HG03378 (cell line): ENCODE results near the gene ARRDC2.
"Not testable (repeated sequence)": the region's sequence is repeated elsewhere in the genome, so short reads cannot be mapped to it uniquely, and the experiment has no call there.

Source experiments
- ATAC-seq: cut with Tn5 transposase; IDR thresholded peaks from one replicate; pipeline ENCODE4 v1.9.1; 2021; ENCODE audit warnings: mild to moderate bottlenecking, moderate library complexity; ENCODE audit not compliant: unreplicated experiment

ARRDC2 gene

DNA sequence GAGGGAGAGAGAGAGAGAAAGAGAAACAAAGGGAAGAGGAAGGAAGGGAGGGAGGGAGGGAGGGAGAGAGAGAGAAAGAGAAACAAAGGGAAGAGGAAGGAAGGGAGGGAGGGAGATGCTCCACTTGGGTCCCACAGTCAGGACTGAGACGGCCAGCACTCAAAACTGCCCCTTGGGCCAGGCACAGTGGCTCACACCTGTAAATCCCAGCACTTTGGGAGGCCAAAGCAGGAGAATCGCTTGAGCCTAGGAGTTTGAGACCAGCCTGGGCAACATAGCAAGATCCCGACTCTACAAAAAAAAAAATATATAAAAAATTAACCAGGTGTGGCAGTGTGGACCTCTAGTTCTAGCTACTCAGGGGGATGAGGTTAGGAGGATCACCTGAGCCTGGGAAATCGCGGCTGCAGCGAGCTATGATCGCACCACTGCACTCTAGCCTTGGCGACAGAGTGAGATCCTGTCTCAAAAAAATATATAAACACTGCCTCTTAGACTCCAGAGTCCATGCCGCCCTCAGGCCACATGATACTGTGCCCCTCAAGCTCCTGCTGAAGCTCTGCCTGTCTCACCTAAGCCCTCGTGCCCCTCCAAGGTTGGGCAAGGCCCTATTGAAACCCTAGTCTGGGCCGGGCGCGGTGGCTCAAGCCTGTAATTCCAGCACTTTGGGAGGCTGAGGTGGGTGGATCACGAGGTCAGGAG, 8.4 kb downstream of the ARRDC2 start:
- ATAC-seq: no peak

- no peak for ATAC-seq
Observed at GRCh38 chr19:18017275-18018083, 9.5 kb downstream of the ARRDC2 start.

DNA sequence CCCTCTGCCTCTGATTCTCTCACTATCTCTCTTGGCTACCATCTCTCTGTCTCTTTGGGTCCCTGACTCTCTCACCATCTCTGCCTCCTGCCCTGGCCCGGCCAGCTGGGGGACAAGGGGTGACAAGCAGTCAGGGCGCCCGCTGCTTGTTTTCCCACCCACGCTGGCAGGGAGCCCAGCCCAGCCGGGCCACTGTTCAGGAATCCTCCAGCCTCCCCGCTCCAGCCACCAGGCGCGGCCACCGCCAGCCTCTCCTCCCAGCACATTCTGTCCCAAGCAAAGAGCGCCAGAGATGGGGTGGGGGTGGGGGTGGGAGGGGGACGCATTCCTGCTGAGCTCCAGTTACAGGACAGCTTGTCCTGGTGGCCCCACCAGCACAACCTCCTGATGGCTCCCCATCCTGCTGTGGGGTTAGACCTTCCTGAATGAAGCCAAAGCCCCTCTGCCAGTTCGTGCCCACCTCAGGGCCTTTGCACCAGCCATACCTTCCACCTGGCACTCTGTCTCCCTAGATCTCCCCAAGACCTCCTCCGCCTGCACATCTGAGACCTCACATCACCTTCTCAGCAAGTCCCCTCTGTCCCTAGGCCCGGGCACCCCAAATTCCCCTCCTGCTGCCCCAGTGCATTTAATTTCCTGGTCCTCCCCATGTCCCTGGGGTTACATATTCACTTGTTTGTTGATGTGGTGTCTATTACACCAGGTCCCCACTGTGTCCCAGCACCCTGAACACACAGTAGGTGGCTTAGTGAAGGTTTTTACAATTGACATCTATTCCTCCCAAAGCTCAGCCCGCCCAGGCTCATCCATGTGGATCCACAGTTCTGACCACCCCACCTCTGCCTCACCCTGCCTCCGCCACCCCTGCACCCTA, 12.5 kb downstream of the ARRDC2 start:
- ATAC-seq: no peak

DNA sequence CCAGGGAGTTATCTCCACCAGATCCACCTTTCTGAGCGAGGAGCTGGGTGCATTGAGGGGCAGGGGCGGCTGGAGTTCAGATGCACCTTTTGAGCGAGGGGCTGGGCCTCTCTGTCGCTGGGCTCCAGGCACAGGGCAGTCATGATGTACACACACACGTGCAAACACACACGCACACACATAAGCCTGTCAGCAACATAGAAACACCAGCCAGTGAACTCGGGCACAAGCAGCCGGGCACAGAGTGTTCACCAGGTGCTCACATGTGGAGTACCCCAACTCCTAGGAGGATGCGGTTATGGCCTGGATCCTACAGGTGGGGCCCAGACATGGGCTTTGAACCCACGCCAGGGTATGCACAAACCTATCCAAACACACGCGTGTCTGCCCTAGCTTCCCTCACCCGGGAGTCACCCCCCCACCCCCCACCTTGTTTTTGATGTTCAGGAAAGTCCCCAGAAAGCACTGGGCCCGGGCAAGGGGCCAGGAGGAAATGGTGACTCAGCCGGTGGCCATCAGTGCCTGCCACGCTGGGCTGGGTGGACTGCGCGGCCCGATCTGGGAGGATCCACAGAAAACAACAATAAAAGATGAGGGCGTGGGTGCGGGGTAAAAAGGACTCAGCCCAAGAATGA, 13.3 kb downstream of the ARRDC2 start:
- no peak for ATAC-seq

DNA sequence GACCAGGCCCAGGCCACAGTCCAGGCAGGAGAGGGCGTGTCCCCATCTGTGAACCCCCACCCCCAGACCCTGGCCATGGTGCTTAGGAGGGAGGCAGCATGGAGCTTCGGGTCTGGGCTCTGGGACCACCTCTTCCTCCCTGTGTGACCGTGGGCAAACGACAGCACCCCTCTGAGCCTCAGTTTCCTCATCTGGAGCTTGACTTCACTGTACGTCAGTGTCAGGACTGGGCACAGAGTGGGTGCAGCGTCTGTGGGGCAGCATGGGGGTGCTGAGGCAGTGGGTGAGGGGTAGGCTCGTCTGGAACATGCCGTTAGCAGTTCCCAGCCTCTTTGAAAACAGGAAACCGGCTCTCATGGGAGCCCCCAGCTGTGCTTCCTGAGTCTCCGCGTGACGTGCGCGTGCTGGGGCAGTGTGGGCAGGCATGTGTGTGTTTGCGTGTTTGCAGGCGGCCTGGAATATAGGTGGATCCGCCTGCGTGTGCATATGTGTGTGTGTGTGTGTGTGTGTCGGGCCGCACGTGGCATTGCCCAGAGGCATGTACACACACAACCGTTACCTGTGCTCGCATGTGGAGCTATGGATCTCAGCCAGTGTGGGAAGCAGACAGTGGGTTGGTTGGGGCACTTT, 15.8 kb downstream of the ARRDC2 start:
- ATAC-seq: no peak

DNA sequence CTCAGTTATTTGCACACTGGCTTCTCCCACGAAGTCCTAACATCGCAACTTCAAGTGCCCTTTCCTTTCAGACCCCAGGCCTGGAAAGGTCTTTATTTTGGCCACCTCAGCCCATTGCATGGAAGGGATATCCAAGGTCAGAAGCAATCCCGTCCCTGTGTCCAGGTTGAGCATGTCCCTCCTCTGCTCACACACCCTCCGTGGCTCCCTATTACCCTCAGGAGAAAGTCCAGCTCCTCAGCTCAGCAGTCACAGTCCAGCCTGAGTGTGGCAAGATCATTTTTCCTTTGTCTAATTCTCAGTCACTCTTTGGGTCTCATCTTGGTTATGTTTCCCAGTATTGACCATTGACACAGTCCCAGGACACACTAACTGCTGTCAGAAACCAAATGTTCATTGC, 19.2 kb downstream of the ARRDC2 start:
- no peak for ATAC-seq

GRCh38 chr19:18029617-18030338, 21.8 kb downstream of the ARRDC2 start:
- no peak for ATAC-seq

DNA sequence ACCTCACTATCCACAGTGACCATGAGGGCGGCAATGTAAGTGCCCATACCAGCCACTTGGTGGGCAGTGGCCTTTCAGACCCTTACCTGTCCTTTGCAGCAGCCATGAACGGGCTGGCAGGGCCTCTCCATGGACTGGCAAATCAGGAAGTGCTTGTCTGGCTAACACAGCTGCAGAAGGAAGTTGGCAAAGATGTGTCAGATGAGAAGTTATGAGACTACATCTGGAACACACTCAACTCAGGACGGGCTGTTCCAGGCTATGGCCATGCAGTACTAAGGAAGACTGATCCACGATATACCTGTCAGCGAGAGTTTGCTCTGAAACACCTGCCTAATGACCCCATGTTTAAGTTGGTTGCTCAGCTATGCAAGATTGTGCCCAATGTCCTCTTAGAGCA, 23.4 kb downstream of the ARRDC2 start:
- ATAC-seq: not testable (repeated sequence)

DNA sequence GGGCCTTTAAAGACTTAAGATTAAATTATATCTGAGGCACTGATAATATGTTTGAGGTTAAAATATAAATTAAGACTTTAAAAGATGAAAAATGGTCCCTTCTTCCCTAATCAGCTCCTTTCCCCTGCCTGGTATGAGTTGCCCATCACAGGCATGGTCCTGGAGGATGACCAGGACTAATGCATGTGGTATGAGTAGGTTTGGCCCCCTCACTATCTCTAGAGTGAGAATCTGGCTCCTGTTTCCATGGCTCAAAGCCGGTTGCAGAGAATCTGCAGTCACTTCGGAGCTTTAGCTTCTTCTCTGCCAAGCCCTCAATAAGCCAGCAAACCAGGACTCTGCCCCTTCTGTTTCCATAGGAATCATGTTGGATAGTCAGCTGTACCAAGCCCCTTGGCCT, 24.1 kb downstream of the ARRDC2 start:
- not testable (repeated sequence) for ATAC-seq

GRCh38 chr19:18041054-18041453, 33.1 kb downstream of the ARRDC2 start:
- no peak for ATAC-seq

DNA sequence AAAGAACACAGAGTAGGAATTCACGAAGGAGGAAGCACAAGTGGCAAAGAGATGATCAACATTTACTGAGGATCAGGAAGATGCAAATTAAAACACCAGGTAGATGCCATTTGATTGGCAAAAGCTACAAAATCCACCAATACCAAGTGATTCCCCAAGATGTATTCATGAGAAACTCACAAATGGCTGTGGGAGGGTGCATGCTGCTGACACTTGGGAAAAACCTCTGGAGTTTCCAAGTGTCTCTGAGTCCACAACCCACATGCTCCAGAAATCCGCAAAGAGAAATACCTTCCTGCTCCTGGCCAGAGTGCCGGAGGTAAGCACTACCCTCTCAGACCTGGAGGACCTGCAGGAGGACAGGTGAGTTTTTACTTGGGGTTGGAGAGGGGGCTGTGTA, 35.7 kb downstream of the ARRDC2 start:
- no peak for ATAC-seq

- peak; percentile 82 for ATAC-seq
Observed at GRCh38 chr19:18044825-18045304, 36.9 kb downstream of the ARRDC2 start.

GRCh38 chr19:18045307-18046050, 37.5 kb downstream of the ARRDC2 start:
- peak; percentile 16 for ATAC-seq

DNA sequence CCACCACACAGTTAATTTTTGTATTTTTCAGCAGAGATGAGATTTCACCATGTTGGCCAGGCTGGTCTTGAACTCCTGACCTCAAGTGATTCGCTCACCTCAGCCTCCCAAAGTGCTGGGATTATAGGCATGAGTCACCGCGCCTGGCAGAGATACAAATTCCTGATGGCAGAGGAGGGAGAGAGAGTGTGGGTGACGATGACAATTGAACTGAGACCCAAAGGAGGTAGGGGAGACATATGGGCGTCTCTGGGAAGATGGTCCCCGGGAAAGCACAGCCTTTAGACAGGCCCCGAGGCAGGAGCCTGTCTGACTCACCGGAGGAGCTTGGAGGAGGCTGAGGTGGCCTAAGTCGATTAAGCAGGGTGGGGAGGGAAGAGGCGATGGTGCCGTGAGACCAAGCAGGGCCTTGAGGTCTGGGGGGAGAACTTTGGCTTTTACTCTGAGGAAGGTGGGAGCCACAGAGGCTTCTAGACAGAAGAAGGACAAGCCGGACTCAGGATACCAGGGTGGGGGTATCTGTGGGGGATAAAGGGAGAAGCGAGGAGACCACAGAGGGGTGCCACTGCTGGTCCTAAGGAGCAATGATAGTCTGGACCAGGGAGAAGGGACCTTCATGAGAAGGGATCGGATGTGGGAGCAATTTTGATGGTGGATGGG, 38.2 kb downstream of the ARRDC2 start:
- ATAC-seq: no peak

GRCh38 chr19:18049385-18049784, 41.4 kb downstream of the ARRDC2 start:
- ATAC-seq: no peak

- ATAC-seq: no peak
Observed at GRCh38 chr19:18051887-18052286, 43.9 kb downstream of the ARRDC2 start.

DNA sequence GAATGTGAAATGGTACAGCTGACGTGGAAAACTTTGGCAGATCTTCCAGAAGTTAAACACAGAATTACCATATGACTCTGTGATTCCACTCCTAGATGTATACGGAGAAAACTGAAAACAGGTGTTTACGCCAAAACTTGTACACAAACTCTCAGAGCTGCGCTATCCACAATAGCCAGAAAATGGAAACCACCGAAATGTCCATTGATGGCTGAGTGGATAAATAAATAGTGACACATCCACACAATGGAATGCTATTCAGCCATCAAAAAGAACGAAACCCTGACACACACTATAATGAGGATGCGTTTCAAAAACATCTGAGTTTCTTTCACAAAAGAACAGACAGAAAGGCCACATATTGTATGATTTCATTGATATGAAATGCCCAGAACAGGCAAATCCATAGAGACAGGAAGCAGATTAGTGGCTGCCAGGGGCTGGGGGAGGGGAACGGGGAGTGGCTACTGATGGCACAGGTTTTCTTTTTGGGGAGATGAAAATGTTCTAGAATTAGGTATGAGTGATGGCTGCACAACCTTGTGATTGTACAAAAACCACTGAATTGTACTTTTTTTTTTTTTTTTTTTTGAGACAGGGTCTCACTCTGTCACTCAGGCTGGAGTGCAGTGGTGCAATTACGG, 45.7 kb downstream of the ARRDC2 start:
- no peak for ATAC-seq

DNA sequence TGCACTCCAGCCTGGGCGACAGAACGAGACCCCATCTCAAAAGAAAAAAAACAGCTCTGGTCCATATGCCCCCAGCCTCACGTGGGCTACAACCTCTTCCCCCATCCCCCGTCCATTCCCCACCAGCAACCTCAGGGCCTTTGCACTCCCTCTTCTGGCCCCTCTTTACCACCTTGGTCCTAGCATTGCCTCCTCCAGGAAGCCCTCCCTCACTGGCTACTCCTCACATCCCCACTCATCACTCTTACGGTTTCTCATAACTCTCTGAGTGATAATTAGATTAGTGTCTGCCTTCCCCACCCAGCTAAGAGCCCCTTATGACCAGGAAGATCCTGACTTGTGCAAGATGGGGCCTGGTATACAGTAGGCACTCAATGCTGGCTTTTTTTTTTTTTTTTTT, 48.0 kb downstream of the ARRDC2 start:
- no peak for ATAC-seq
